HG03175 (cell line): ENCODE data around the gene SPP1.
A peak's percentile ranks its signal among the peaks of the same experiment; 100 is the strongest.
"Not testable (repeated sequence)": the region's sequence is repeated elsewhere in the genome, so short reads cannot be mapped to it uniquely, and the experiment has no call there.

Experiments used
- ATAC-seq: cut with Tn5 transposase; IDR thresholded peaks from one replicate; pipeline ENCODE4 v1.9.1; 2021; ENCODE audit warnings: mild to moderate bottlenecking, moderate library complexity; ENCODE audit not compliant: unreplicated experiment

SPP1 gene

GRCh38 chr4:87975466-87975865, at the start of gene SPP1:
TSS of gene SPP1 (plus strand) at chr4:87975714. CDS start at chr4:87976896, 1,182 bp downstream.
- peak; percentile 57 for ATAC-seq

- ATAC-seq: no peak
These were observed 48.9 kb upstream of the SPP1 start for GRCh38 chr4:87926554-87927098.

- no peak for ATAC-seq
These were observed 44.9 kb upstream of the SPP1 start for GRCh38 chr4:87930629-87931028.

GRCh38 chr4:87931932-87932331, 43.6 kb upstream of the SPP1 start:
- ATAC-seq: no peak

- no peak for ATAC-seq
These were observed 42.8 kb upstream of the SPP1 start for GRCh38 chr4:87932718-87933141.

GRCh38 chr4:87933337-87933736, 42.2 kb upstream of the SPP1 start:
- ATAC-seq: no peak

- no peak for ATAC-seq
These were observed 41.3 kb upstream of the SPP1 start for GRCh38 chr4:87934157-87934704.

GRCh38 chr4:87934973-87935372, 40.5 kb upstream of the SPP1 start:
- ATAC-seq: no peak

GRCh38 chr4:87935954-87936353, 39.6 kb upstream of the SPP1 start:
- not testable (repeated sequence) for ATAC-seq

GRCh38 chr4:87937523-87937922, 38.0 kb upstream of the SPP1 start:
- ATAC-seq: no peak

GRCh38 chr4:87938746-87939145, 36.8 kb upstream of the SPP1 start:
- ATAC-seq: no peak

GRCh38 chr4:87939978-87940690, 35.4 kb upstream of the SPP1 start:
- ATAC-seq: no peak

- not testable (repeated sequence) for ATAC-seq
These were observed 34.7 kb upstream of the SPP1 start for GRCh38 chr4:87940809-87941208.

- no peak for ATAC-seq
These were observed 33.7 kb upstream of the SPP1 start for GRCh38 chr4:87941537-87942392.

GRCh38 chr4:87943660-87944149, 31.8 kb upstream of the SPP1 start:
- ATAC-seq: no peak

- no peak for ATAC-seq
These were observed 30.5 kb upstream of the SPP1 start for GRCh38 chr4:87944967-87945366.

- no peak for ATAC-seq
These were observed 28.7 kb upstream of the SPP1 start for GRCh38 chr4:87946766-87947165.

GRCh38 chr4:87947381-87948160, 27.9 kb upstream of the SPP1 start:
- ATAC-seq: no peak

GRCh38 chr4:87949961-87950360, 25.6 kb upstream of the SPP1 start:
- no peak for ATAC-seq

- ATAC-seq: no peak
These were observed 25.0 kb upstream of the SPP1 start for GRCh38 chr4:87950493-87950892.
